ENCODE results near the gene HMGA1. TPM values are rescaled to one million over a fixed set of nuclear protein-coding genes. Genes with fewer than 3 reads are reported as not detected.
A peak's percentile ranks its signal among the peaks of the same experiment; 100 is the strongest.

The HMGA1 gene
- total RNA-seq, 6 experiments from 2014 or later, result 7.9 to 23.6 (median 14.8) TPM

GRCh38 chr6:34284563-34285447, 48.1 kb downstream of the HMGA1 start:
- ATAC-seq, result peak; percentile 64 to 88 (median 76)
- no peak for TF ChIP-seq POLR2A (IDR thresholded peaks at IDR 0.05)
- TF ChIP-seq CTCF (IDR thresholded peaks at IDR 0.05), result no peak
- Histone ChIP-seq H3K36me3 (peaks cover 0 to 3% (median 0%) of the 10 kb centered on the region in 4 donors), H3K9me3 (no peaks in the 10 kb centered on the region), H3K4me3 (no peak overlapping the region), H3K27me3 (no peaks in the 10 kb centered on the region), H3K27ac (peak overlapping the region in 2 of 3 donors; percentile 22 to 38), H3K4me1 (no peaks in the 10 kb centered on the region)
- peak; percentile 52 to 69 (median 53) for DNase-seq
- WGBS (ENCODE audit: insufficient coverage, low coverage, low lambda C conversion rate, missing lambda C conversion rate), result 77% methylated on average over 1 of the region's 4 CpGs
- intact Hi-C loops (cut with DNase I), result no loop called here

- Histone ChIP-seq H3K36me3 (no peaks in the 10 kb centered on the region), H3K4me3 (no peak overlapping the region), H3K27me3 (no peaks in the 10 kb centered on the region), H3K4me1 (no peaks in the 10 kb centered on the region), H3K27ac (peak overlapping the region in 2 of 3 donors; percentile 22 to 38), H3K9me3 (no peaks in the 10 kb centered on the region)
- peak in 1 of 3 donors; percentile 13 for DNase-seq
- no peak for TF ChIP-seq CTCF (IDR thresholded peaks at IDR 0.05)
- TF ChIP-seq POLR2A (IDR thresholded peaks at IDR 0.05), result no peak
- intact Hi-C loops (cut with DNase I), result no loop called here
- 69% methylated on average over 4 of the region's 4 CpGs for WGBS (ENCODE audit: insufficient coverage, low coverage, low lambda C conversion rate, missing lambda C conversion rate)
- ATAC-seq, result peak in 1 of 4 donors; percentile 79
Observed at GRCh38 chr6:34285448-34286164, 48.9 kb downstream of the HMGA1 start.

DNA sequence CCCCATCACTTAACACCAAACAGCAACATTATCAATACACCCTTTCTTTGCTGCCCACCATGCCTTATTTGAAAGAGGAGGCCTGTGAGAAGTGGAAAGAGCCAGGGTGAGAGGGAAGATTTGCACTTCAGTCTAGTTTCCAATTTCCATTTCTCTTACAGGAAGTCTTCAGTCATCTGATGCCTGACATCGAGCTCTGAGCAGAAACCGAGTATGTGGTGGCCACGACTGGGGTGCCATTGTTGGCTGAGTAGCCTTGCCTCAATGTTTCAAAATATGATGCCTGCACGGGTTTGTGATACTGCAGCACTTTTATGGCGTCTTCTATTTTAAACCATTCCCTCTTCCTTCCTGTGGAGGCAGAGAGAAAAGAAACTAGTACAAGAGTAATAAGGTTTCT, 51.9 kb downstream of the HMGA1 start:
- intact Hi-C loops (cut with DNase I), result no loop called here
- Histone ChIP-seq H3K36me3 (peaks cover 0 to 10% (median 3%) of the 10 kb centered on the region in 4 donors), H3K4me3 (no peak overlapping the region), H3K4me1 (no peaks in the 10 kb centered on the region), H3K27me3 (no peaks in the 10 kb centered on the region), H3K9me3 (no peaks in the 10 kb centered on the region), H3K27ac (no peak overlapping the region)
- 45% methylated on average over 5 of the region's 5 CpGs for WGBS (ENCODE audit: insufficient coverage, low coverage, low lambda C conversion rate, missing lambda C conversion rate)
- TF ChIP-seq CTCF (IDR thresholded peaks at IDR 0.05), result no peak
- TF ChIP-seq POLR2A (IDR thresholded peaks at IDR 0.05), result no peak
- DNase-seq (no peak), ATAC-seq (peak in 1 of 4 donors; percentile 34)

GRCh38 chr6:34289137-34289536, 52.5 kb downstream of the HMGA1 start:
- peaks cover 0 to 11% (median 4%) of the 10 kb centered on the region in 4 donors for H3K36me3 ChIP-seq
- ATAC-seq, result no peak
- intact Hi-C loops (cut with DNase I), result no loop called here

More at GRCh38 chr6:34289137-34289536, 52.5 kb downstream of the HMGA1 start:
- Histone ChIP-seq H3K27ac (no peak overlapping the region), H3K4me1 (no peaks in the 10 kb centered on the region), H3K27me3 (no peaks in the 10 kb centered on the region), H3K4me3 (no peak overlapping the region), H3K9me3 (no peaks in the 10 kb centered on the region)
- TF ChIP-seq CTCF (IDR thresholded peaks at IDR 0.05) (no peak), POLR2A (IDR thresholded peaks at IDR 0.05) (no peak)
- no peak for DNase-seq
- WGBS (ENCODE audit: insufficient coverage, low coverage, low lambda C conversion rate, missing lambda C conversion rate), result 88% methylated on average over 10 of the region's 11 CpGs

Data from right lobe of liver (tissue), 6 donors.